GM12892 (cell line): ENCODE data around the gene SNX20.

Experiments
- POLR2A ChIP-seq: IDR thresholded peaks from 2 replicates; pipeline ENCODE4 v1.6.1; 2011; ENCODE audit warnings: low read depth, low read length, control low read depth
- POLR2AphosphoS5 ChIP-seq: IDR thresholded peaks from 2 replicates; pipeline ENCODE4 v1.6.1; 2011; ENCODE audit warnings: low read depth, low read length, control low read depth
- TAF1 ChIP-seq: IDR thresholded peaks from 2 replicates; pipeline ENCODE4 v1.6.1; 2011; ENCODE audit warnings: low read depth, mild to moderate bottlenecking, control low read depth, low read length, borderline replicate concordance

DNA sequence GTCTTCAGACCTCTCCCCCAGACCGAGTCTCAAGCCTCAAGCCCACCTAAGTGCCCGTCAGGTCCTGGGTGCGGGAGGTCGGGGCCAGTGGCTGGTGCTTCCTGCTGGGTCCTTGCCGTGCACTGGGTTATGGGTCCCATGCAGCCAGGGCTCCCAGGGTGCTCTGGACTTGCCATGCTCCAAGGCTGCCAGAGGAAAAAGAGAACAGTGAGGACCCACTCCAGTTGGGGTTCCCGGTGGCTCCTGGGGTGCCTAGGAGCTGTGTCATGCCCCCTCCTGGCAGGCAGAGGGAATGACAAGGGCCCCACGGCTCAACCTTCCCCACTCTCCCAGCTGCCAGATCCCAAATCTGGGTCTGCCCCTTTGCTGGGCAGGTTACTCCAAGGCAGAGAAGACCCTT is 3.8 kb downstream of the SNX20 start:
- TF ChIP-seq POLR2A = no peak
- TF ChIP-seq POLR2AphosphoS5 = no peak
- no peak for TF ChIP-seq TAF1
